ENCODE results near the gene SRC.

The SRC gene

GRCh38 chr20:37345339-37346235 lies at the start of gene SRC:
SRC (plus strand) TSS chr20:37346140; CDS start chr20:37384154, 38,014 bp downstream.
- peak; percentile 25 to 33 for DNase-seq

GRCh38 chr20:37296371-37296770 lies 49.6 kb upstream of the SRC start:
- no peak for DNase-seq

GRCh38 chr20:37297066-37297736 lies 48.7 kb upstream of the SRC start:
- DNase-seq = no peak

GRCh38 chr20:37298190-37298939 lies 47.6 kb upstream of the SRC start:
- DNase-seq = no peak

GRCh38 chr20:37299718-37300528 lies 46.0 kb upstream of the SRC start:
- no peak for DNase-seq

- DNase-seq = no peak
These were observed 44.8 kb upstream of the SRC start for GRCh38 chr20:37301120-37301519.

GRCh38 chr20:37301558-37301957 lies 44.4 kb upstream of the SRC start:
- DNase-seq = no peak

GRCh38 chr20:37302981-37303380 lies 43.0 kb upstream of the SRC start:
- no peak for DNase-seq

GRCh38 chr20:37303637-37304036 lies 42.3 kb upstream of the SRC start:
- no peak for DNase-seq

- no peak for DNase-seq
These were observed 40.9 kb upstream of the SRC start for GRCh38 chr20:37305079-37305478.

GRCh38 chr20:37305839-37306238 lies 40.1 kb upstream of the SRC start:
- DNase-seq = no peak

- no peak for DNase-seq
These were observed 37.6 kb upstream of the SRC start for GRCh38 chr20:37308086-37309050.

GRCh38 chr20:37309290-37309689 lies 36.6 kb upstream of the SRC start:
- no peak for DNase-seq

GRCh38 chr20:37309936-37310590 lies 35.9 kb upstream of the SRC start:
- no peak for DNase-seq

- no peak for DNase-seq
These were observed 35.0 kb upstream of the SRC start for GRCh38 chr20:37310951-37311350.

GRCh38 chr20:37311710-37312355 lies 34.1 kb upstream of the SRC start:
- DNase-seq = no peak

GRCh38 chr20:37313546-37314091 lies 32.3 kb upstream of the SRC start:
- DNase-seq = no peak

- DNase-seq = no peak
These were observed 31.8 kb upstream of the SRC start for GRCh38 chr20:37314099-37314498.

GRCh38 chr20:37314617-37315016 lies 31.3 kb upstream of the SRC start:
- DNase-seq = no peak

GRCh38 chr20:37315021-37315451 lies 30.9 kb upstream of the SRC start:
- DNase-seq = no peak

All from stimulated activated CD4-positive, alpha-beta T cell treated with anti-CD3 and anti-CD28 coated beads, Interleukin-2, amount 100 ng/mL, for 48 hours (primary cell).